Body of pancreas (tissue), 4 donors: Measurements from ENCODE around the gene GPR17. TPM values are rescaled to one million over a fixed set of nuclear protein-coding genes. Genes with fewer than 3 reads are reported as not detected.

ENCODE experiments used
- ATAC-seq: fragments of 150-250 bp; one replicate; pipeline ENCODE4 v1.9.1; 2016
- DNase-seq, 4 donors: peaks; one replicate each; pipeline ENCODE4 v3.0.0-alpha.2; 2019
- H3K27ac ChIP-seq, 4 donors: fragments of 200-600 bp; sonication (generic); 1 replicate in 3 of 4; 2 replicates in 1 of 4; pipeline versions ENCODE4 v1.5.1 to v1.6.1; 2016 to 2019; ENCODE audit warnings: mild to moderate bottlenecking in 1 of 4, mixed read lengths in 1 of 4, moderate library complexity in 1 of 4
- H3K27me3 ChIP-seq, 2 donors: fragments of 200-600 bp; sonication (generic); one replicate each; pipeline ENCODE4 v1.6.0; 2016; ENCODE audit warnings: mild to moderate bottlenecking in 1 of 2
- H3K36me3 ChIP-seq, 2 donors: fragments of 200-600 bp; sonication (generic); replicated peaks in 1 of 2; 2 replicates each; pipeline ENCODE4 v1.5.1; 2016; ENCODE audit warnings: low read depth in 2 of 2; ENCODE audit not compliant: insufficient read depth in 1 of 2
- H3K4me1 ChIP-seq: fragments of 200-600 bp; sonication (generic); one replicate; pipeline ENCODE4 v1.6.0; 2016
- H3K4me3 ChIP-seq, 2 donors: fragments of 200-600 bp; sonication (generic); 1 replicate in 1 of 2; 2 replicates in 1 of 2; pipeline ENCODE4 v1.5.1; 2016 to 2019
- H3K9me3 ChIP-seq, 3 donors: fragments of 200-600 bp; sonication (generic); 1 replicate in 2 of 3; 2 replicates in 1 of 3; pipeline ENCODE4 v1.5.1; 2016
- CTCF ChIP-seq, 7 experiments: fragments of 450-650 bp in 4 of 7; fragments of 200-600 bp in 3 of 7; sonication (generic) in 3 of 7; IDR thresholded peaks; one replicate each; pipeline ENCODE4 v1.5.1; 2016 to 2019; ENCODE audit warnings: antibody characterized with exemption in 7 of 7
- POLR2A ChIP-seq, 3 donors: fragments of 450-650 bp; IDR thresholded peaks; one replicate each; pipeline ENCODE4 v1.6.1; 2016; ENCODE audit warnings: antibody characterized with exemption in 3 of 3, mild to moderate bottlenecking in 2 of 3
- WGBS, 2 donors: methylation state at CpG; one replicate each; pipeline ENCODE4 v1.1.5; 2017; 5-methylcytosine and 5-hydroxymethylcytosine counted together
- intact Hi-C: fragments of 100-400 bp; cut with DNase I; formaldehyde crosslinking; loops from one replicate; pipeline ENCODE4 v1.15.1; 2023
- total RNA-seq, 2 donors: library from RNA; depleted of rRNA; stranded (reverse); fragments of >200 nt; gene quantifications; one replicate each; pipeline ENCODE4 v1.1.0, GENCODE V29; 2016

Gene GPR17
- total RNA-seq, 2 donors from 2014 or later: 0.26 TPM; not detected in 1

GRCh38 chr2:127626175-127626574 lies 19.8 kb upstream of the GPR17 start:
- TF ChIP-seq CTCF (IDR thresholded peaks at IDR 0.05) (no peak), POLR2A (IDR thresholded peaks at IDR 0.05) (no peak)
- no peak for DNase-seq
- WGBS, 2 donors: 60 to 66% methylated on average over 6 to 12 of the region's 12 CpGs
- intact Hi-C loops: no loop called here
- H3K4me3 ChIP-seq: no peak overlapping the region
- H3K4me1 ChIP-seq: no peaks in the 10 kb centered on the region
- ATAC-seq: no peak
- no peaks in the 10 kb centered on the region for H3K9me3 ChIP-seq
- no peak overlapping the region for H3K27ac ChIP-seq
- no peaks in the 10 kb centered on the region for H3K27me3 ChIP-seq
- no peaks in the 10 kb centered on the region for H3K36me3 ChIP-seq

GRCh38 chr2:127626917-127627739 lies 18.8 kb upstream of the GPR17 start:
- Histone ChIP-seq H3K9me3 (no peaks in the 10 kb centered on the region), H3K4me3 (no peak overlapping the region), H3K4me1 (no peaks in the 10 kb centered on the region), H3K27ac (no peak overlapping the region), H3K27me3 (no peaks in the 10 kb centered on the region), H3K36me3 (no peaks in the 10 kb centered on the region)
- ATAC-seq (no peak), DNase-seq (no peak)
- 73 to 76% methylated on average over 15 to 26 of the region's 28 CpGs for WGBS, 2 donors
- intact Hi-C loops: no loop called here
- TF ChIP-seq POLR2A (IDR thresholded peaks at IDR 0.05) (no peak), CTCF (IDR thresholded peaks at IDR 0.05) (no peak)

GRCh38 chr2:127627740-127628571 lies 18.0 kb upstream of the GPR17 start:
- intact Hi-C loops: no loop called here
- H3K4me3 ChIP-seq: no peak overlapping the region
- no peak overlapping the region for H3K27ac ChIP-seq
- no peaks in the 10 kb centered on the region for H3K27me3 ChIP-seq
- WGBS, 2 donors: 82 to 83% methylated on average over 9 to 18 of the region's 18 CpGs
- H3K36me3 ChIP-seq: no peaks in the 10 kb centered on the region
- H3K4me1 ChIP-seq: no peaks in the 10 kb centered on the region
- TF ChIP-seq CTCF (IDR thresholded peaks at IDR 0.05) (no peak), POLR2A (IDR thresholded peaks at IDR 0.05) (no peak)
- ATAC-seq: no peak
- DNase-seq: no peak
- no peaks in the 10 kb centered on the region for H3K9me3 ChIP-seq

- intact Hi-C loops: no loop called here
- no peak overlapping the region for H3K27ac ChIP-seq
- H3K4me1 ChIP-seq: no peaks in the 10 kb centered on the region
- no peak overlapping the region for H3K4me3 ChIP-seq
- H3K9me3 ChIP-seq: no peaks in the 10 kb centered on the region
- WGBS, 2 donors: 70 to 75% methylated on average over 13 to 17 of the region's 17 CpGs
- no peak for TF ChIP-seq CTCF (IDR thresholded peaks at IDR 0.05)
- TF ChIP-seq POLR2A (IDR thresholded peaks at IDR 0.05): no peak
- H3K36me3 ChIP-seq: no peaks in the 10 kb centered on the region
- no peaks in the 10 kb centered on the region for H3K27me3 ChIP-seq
- no peak for ATAC-seq
- no peak for DNase-seq
These were observed 17.0 kb upstream of the GPR17 start for GRCh38 chr2:127628767-127629614.
